Ureter (tissue), 1 donor: ENCODE measurements around the gene PRKAA2. TPM values are rescaled to one million over a fixed set of nuclear protein-coding genes. Genes with fewer than 3 reads are reported as not detected.

ENCODE experiments used
- DNase-seq: peaks from one replicate; pipeline ENCODE4 v3.0.0-alpha.2; 2020; ENCODE audit warnings: low spot score
- total RNA-seq: library from RNA; stranded (reverse); gene quantifications from one replicate; pipeline ENCODE4 v1.2.4, GENCODE V29; 2023
- donor health status: DM: yes; HTN: yes; CAD: no.

PRKAA2 gene
- total RNA-seq, 1 donor from 2014 or later, result 7.1 TPM

GRCh38 chr1:56654126-56654923 lies 9.2 kb downstream of the PRKAA2 start:
- DNase-seq, result no peak

GRCh38 chr1:56655991-56656613 lies 11.0 kb downstream of the PRKAA2 start:
- DNase-seq, result no peak

DNA sequence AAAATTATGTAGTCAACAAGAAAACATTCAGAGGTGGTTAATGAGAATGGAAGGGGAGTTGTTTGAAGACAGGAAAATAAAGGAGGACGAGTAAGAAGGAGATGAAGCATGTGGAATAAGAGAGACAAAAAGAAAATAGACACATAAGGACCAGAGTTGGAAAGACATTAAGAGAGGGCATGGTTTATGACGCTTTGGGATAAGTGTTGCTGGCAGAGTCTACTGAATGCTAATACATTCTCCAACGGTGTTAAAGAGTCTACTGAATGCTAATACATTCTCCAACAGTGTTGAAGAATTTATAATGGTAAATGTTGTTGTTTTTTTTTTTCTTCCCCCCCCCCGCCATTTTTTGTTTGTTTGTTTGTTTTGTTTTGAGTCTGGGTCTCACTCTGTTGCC lies 13.1 kb downstream of the PRKAA2 start:
- no peak for DNase-seq

DNA sequence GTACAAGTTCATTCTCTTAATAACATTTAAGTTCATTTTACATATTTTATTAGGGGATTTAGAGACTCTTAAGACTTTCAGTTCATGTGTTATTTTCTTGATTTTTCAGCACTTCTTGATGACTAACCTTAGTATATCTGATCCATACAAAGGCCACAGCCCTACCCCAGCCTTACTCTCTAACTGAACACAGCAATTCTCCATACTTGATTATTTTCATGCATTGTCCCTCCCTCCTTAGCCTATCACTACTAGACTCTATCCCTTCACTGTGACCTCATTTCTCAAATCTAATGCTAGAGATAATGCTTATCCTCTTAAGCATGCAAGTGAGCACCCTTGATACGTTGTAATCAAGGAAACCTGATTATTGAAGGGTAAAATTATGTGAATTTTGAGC lies 15.2 kb downstream of the PRKAA2 start:
- no peak for DNase-seq

DNA sequence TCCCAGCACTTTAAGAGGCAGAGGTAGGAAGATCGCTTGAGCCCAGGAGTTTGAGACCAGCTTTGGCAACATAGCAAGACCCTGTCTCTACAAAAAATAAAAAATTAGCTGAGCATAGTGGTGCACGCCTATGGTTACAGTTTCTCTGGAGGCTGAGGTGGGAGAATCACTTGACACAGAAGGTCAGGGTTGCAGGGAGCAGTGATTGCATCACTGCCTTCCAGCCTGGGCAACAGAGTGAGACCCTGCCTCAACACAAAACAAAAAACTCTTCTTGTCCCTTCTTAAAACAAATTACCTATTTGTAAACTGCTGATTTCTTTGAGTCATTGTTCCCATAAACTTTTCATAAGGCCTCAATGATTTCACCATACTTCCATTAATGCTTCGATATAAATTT lies 18.7 kb downstream of the PRKAA2 start:
- DNase-seq, result no peak

DNA sequence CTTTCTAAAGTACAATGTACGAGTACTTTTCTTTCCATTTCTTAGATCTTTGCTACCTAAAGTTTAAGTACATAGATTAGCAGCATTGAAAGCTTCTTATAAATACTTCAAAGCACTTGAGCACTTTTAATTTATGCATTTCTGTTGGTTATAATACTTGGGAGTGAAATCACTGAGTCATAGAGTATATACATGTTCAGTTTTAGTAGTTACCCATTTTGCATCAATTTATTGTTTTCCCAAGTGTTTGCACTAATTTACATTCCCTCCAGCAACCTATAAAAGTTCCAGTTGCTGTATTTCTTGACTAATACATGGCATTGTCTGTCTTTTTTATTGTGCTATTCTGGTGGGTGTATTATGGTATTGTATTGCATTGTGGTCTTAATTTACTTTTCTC lies 20.3 kb downstream of the PRKAA2 start:
- no peak for DNase-seq

GRCh38 chr1:56666112-56666608 lies 21.0 kb downstream of the PRKAA2 start:
- no peak for DNase-seq

DNA sequence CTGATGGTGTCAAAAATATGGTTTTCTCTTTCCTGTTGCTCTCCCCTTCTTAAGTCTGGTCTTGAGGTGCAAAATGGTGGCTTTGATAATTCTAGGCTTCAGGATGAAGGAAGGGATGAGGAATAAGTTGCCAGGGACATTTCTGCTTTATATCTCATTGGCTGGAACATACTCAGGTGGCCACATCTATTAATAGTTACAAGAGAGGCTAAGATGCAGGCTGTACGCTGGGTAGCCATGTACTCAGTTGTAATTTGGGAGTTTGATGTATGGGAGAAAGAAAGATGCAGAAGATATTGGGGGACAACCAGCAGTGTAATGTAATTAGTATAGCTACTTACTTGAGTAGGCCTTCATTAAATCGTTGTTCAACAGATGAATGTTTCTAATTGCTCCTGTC lies 25.2 kb downstream of the PRKAA2 start:
- DNase-seq, result no peak

DNA sequence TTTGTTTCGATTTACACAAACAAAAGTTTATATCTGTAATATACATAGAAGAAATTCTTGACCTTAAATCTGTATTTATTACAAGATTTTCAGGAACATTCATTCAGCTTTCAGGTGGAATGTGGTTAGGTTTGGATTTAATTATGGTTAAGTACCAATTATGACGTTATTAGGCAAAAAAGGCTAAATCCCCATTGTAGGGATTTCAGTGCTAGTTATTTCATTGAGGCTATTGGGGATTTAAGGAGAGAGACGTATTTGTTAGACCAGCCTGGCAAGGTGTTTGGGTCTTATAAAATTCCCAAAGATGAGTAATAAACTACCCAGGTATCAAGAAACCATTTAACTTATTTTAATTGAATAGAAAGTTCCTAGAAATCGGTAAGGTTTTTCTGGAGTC lies 26.0 kb downstream of the PRKAA2 start:
- DNase-seq, result no peak

DNA sequence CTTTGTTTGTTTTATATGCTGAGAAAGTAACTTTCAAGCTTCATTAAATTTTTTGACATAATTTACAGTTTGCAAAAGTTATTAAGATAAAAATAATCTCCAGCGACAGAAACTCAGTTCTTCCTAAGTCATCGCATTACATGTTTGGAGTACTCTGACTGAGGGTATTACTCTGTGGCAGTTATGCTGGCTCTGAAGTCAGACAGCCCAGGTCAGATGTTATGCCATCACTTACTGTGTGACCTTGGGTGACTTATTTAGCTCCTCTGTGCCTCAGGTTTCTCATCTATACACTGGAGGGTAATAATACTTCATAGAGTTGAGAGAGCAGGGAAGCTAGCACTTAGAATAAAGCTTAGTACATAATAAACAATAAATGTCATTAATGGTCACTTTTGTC lies 26.4 kb downstream of the PRKAA2 start:
- no peak for DNase-seq

- DNase-seq, result no peak
These were observed 27.5 kb downstream of the PRKAA2 start for GRCh38 chr1:56672579-56672978.

DNA sequence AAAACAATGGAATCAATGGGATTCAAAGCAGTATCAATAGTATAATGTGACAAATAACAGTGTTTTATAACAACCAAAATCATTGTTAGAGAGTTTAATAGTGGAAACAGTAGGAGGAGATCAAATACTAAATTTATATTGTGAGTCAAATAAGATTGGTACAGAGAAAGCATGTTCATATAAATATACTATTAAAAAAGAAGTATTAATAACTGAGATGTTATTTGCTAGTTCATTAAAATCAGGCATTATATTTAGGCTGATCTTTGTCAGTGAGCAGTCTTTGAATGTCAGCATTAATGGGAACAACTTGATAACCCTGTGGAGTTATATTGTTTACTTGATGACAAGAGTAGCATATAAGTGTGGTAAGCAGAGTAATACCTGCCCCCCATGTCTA lies 30.6 kb downstream of the PRKAA2 start:
- no peak for DNase-seq

DNA sequence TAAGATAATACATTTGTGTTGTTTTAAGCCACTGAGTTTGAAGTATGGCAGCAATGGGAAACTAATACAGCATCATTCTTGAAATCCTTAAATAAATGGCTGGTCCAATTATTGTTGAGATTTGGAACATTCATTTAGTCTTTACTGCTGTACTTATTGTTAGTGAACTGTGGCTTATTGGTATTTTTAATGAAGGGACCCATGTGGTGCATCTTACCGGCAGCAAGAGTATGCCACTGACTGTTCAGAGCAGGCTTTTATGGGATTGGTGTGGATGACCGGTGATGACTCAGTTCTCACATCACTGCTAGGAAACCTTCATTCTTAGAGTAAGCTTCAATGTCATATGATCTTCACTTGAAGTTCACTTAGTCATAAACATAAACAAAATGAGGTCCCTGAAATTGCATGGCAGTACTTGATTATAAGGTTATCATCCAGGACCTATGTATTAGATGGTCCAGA lies 31.5 kb downstream of the PRKAA2 start:
- no peak for DNase-seq

- DNase-seq, result no peak
These were observed 38.5 kb downstream of the PRKAA2 start for GRCh38 chr1:56683569-56683968.

DNA sequence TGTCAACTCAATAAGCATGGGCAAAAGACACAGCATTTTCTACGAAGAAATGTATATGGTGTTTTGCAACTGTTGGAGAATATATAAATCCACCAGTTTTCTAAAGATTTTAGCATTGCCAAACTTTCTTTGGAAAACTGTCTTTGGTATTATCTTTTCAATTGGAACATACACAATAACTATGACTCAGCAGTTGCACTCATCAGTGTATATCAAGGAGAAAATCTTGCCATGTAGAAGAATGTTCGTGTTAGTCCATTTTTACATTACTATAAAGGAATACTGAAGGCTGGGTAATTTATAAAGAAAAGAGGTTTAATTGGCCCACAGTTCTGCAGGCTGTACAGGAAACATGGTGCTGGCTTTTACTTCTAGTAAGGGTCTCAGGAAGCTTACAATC lies 41.1 kb downstream of the PRKAA2 start:
- DNase-seq, result no peak

GRCh38 chr1:56688522-56689026 lies 43.5 kb downstream of the PRKAA2 start:
- DNase-seq, result no peak

DNA sequence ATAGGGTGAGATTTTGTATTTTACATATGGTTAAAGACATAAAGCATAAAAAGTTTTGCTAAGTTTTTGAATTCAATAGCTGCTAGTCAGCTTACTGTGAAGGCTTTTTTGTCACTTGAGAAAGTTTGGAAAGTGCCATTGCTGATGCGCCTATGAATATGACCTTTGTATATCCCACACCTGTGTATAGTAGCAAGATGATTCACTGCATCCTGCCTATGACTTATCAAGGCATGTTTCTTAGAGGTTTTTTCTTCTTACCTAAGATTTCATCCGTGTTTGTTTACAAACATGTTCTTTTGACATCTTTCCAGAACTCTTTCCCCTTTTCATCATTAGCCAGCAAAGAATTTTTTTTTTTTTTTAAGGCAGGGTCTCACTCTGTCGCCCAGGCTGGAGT lies 51.5 kb downstream of the PRKAA2 start:
- DNase-seq, result no peak

- DNase-seq, result no peak
These were observed 58.6 kb downstream of the PRKAA2 start for GRCh38 chr1:56703747-56704146.

- DNase-seq, result no peak
These were observed 62.3 kb downstream of the PRKAA2 start for GRCh38 chr1:56707379-56707778.

DNA sequence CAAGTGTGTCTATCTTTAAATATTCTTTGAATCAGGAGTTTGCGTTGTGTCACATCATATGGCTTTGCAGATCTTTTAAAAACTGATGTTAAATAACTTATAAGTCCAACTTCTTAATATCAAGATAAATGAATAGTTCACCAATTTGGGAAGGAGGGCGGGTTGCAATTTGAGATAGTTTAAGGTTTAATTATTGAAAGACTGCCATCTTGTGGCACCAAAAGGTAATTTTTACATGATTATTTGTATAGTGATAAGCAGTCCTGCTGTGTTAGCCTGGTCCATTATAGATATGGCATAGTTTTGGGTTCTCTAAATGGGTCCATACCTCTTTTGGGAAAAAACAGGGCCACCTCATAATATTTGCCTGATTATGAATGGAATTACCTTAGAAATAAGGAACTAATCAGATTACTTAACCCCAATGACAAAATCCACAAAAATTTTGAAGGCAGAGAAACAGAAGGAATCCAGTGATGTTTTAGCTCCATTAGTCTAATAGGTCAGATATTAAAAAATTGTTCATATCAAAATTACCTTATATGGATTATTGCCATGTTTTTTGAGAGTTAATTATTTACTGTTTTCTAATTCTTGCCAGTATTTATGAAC lies 64.3 kb downstream of the PRKAA2 start:
- DNase-seq, result no peak

DNA sequence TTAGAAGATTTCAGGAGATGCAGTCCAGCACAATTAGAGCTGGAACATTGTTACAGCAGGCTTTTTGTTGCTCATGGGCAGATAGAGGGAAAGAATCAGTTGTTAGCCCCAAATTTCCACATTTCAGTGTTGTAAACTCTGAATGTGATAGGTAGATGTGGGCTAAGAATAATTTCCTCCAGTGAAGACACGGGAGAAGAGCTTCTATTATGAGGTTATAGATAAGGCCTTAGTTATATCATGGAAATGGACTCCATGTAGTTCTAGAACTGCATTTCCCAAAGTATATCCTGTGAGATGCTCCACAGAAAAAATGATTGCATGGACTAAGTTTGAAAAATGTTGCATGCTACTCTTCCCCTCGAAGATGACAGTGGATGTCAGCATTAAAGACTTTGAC lies 64.9 kb downstream of the PRKAA2 start:
- DNase-seq, result no peak

DNA sequence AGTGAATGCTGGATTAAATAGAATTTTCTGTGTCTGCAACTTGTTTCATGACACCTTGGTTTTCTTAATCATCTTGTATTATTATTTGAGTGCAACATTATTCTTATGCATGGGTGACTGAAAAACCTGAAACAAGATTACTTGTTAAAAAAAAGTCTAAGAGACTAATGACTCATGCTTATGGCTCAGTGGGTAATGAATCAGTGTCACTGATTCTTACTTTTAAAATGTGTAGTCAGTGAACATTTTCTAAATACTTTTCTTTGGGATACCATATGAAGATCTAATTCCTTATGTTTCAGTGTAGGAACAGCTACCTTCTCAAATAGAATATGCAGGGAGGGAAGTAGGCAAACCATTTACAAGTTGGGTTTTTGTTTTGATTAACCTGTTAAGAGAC lies 65.5 kb downstream of the PRKAA2 start:
- no peak for DNase-seq

- DNase-seq, result no peak
These were observed 67.0 kb downstream of the PRKAA2 start for GRCh38 chr1:56712150-56712549.
